T-cell (primary cell): ENCODE measurements around the gene CES5A. TPM values are rescaled to one million over a fixed set of nuclear protein-coding genes. Genes with fewer than 3 reads are reported as not detected.
"Not testable (repeated sequence)": the region's sequence is repeated elsewhere in the genome, so short reads cannot be mapped to it uniquely, and the experiment has no call there.

Experiments used
- ATAC-seq, 4 experiments: fragments of 200-7000 bp in 3 of 4; fragments of 150-1000 bp in 1 of 4; cut with Tn5 transposase; replicated peaks in 1 of 4; 1 replicate in 3 of 4; 2 replicates in 1 of 4; pipeline ENCODE4 v1.10.0; 2021; ENCODE audit warnings: moderate library complexity in 3 of 4, mild to moderate bottlenecking in 2 of 4, moderate number of reproducible peaks in 1 of 4
- CTCF ChIA-PET, 2 donors: fragments of 300-600 bp; sonication (Branson Sonifier 250); formaldehyde crosslinking; loops; one replicate each; lab custom pipeline; 2022; ENCODE audit warnings: antibody characterized with exemption in 2 of 2; lab: Charles Lee
- POLR2A ChIA-PET, 2 donors: fragments of 300-600 bp; sonication (Branson Sonifier 250); formaldehyde crosslinking; loops; one replicate each; lab custom pipeline; 2022; ENCODE audit warnings: antibody characterized with exemption in 2 of 2; lab: Charles Lee
- DNase-seq, 35 experiments: peaks; one replicate each; pipeline versions ENCODE4 v3.0.0 to v3.0.0-alpha.2; 2013 to 2023
- H3K27ac ChIP-seq: one replicate; pipeline ENCODE4 v1.5.1; 2013; ENCODE audit warnings: low read length
- H3K27me3 ChIP-seq, 2 experiments: replicated peaks in 1 of 2; 1 replicate in 1 of 2; 2 replicates in 1 of 2; pipeline versions ENCODE4 v1.6.1 to v1.7.0; 2013; ENCODE audit warnings: low read length in 1 of 2, mixed read lengths in 1 of 2; ENCODE audit not compliant: control insufficient read depth in 2 of 2, insufficient read depth in 2 of 2; ENCODE audit errors: extremely low read depth in 1 of 2
- H3K36me3 ChIP-seq, 2 donors: 1 replicate in 1 of 2; 2 replicates in 1 of 2; pipeline versions ENCODE4 v1.6.1 to v1.7.0; 2013; ENCODE audit warnings: low read length in 1 of 2; ENCODE audit not compliant: control insufficient read depth in 2 of 2, insufficient read depth in 1 of 2; ENCODE audit errors: extremely low read depth in 1 of 2
- H3K4me1 ChIP-seq, 2 experiments: 1 replicate in 1 of 2; 2 replicates in 1 of 2; pipeline versions ENCODE4 v1.6.1 to v1.7.0; 2013; ENCODE audit warnings: low read length in 2 of 2, mixed read lengths in 1 of 2; ENCODE audit not compliant: insufficient read depth in 2 of 2, control insufficient read depth in 1 of 2; ENCODE audit errors: extremely low read depth in 1 of 2
- H3K4me3 ChIP-seq, 2 donors: 1 replicate in 1 of 2; 2 replicates in 1 of 2; pipeline versions ENCODE4 v1.5.1 to v1.7.0; 2013; ENCODE audit warnings: mild to moderate bottlenecking in 2 of 2, low read length in 1 of 2, moderate library complexity in 1 of 2; ENCODE audit not compliant: control insufficient read depth in 1 of 2; ENCODE audit errors: extremely low read depth in 1 of 2
- H3K9me3 ChIP-seq: 2 replicates; pipeline ENCODE4 v1.7.0; 2013
- H3K27ac Mint-ChIP-seq, 2 donors: one replicate each; pipeline ENCODE4 v1.8.0; 2020 to 2021; ENCODE audit warnings: mild to moderate bottlenecking in 2 of 2, mixed read lengths in 2 of 2
- H3K27me3 Mint-ChIP-seq, 2 donors: one replicate each; pipeline ENCODE4 v1.8.0; 2021 to 2022; ENCODE audit warnings: mixed read lengths in 2 of 2
- H3K36me3 Mint-ChIP-seq: one replicate; pipeline ENCODE4 v1.8.0; 2021; ENCODE audit warnings: mixed read lengths
- H3K4me1 Mint-ChIP-seq, 3 donors: one replicate each; pipeline ENCODE4 v1.8.0; 2020 to 2022; ENCODE audit warnings: mixed read lengths in 3 of 3, mild to moderate bottlenecking in 1 of 3
- H3K4me3 Mint-ChIP-seq, 3 donors: one replicate each; pipeline ENCODE4 v1.8.0; 2020 to 2022; ENCODE audit warnings: mild to moderate bottlenecking in 3 of 3, mixed read lengths in 3 of 3, moderate library complexity in 3 of 3
- H3K9me3 Mint-ChIP-seq, 3 donors: one replicate each; pipeline ENCODE4 v1.8.0; 2020 to 2022; ENCODE audit warnings: mixed read lengths in 3 of 3
- WGBS: methylation state at CpG from one replicate; pipeline ENCODE4 v1.1.5; 2013; ENCODE audit warnings: missing lambda C conversion rate; ENCODE audit not compliant: insufficient coverage; 5-methylcytosine and 5-hydroxymethylcytosine counted together
- total RNA-seq, 35 experiments: library from RNA in 6 of 35; stranded (reverse) in 6 of 35; fragments of 120-200 nt in 1 of 35; gene quantifications; one replicate each; pipeline versions ENCODE4 v1.2.1 to v1.2.4 and lab custom pipeline; 2013 to 2026

The CES5A gene
- total RNA-seq, 5 donors from 2014 or later (not counting 1 experiment from before 2014, with no cell fraction given): not detected

GRCh38 chr16:55812951-55813350 lies 62.2 kb downstream of the CES5A start:
- no peak for ATAC-seq
- no peaks in the 10 kb centered on the region for H3K36me3 Mint-ChIP-seq

GRCh38 chr16:55811811-55812210 lies 63.4 kb downstream of the CES5A start:
- H3K4me3 ChIP-seq: no peak overlapping the region
- POLR2A ChIA-PET: no interaction called here
- no peaks in the 10 kb centered on the region for H3K4me1 ChIP-seq
- ATAC-seq (no peak), DNase-seq (no peak)
- H3K4me3 Mint-ChIP-seq: no peak overlapping the region
- H3K36me3 ChIP-seq: no peaks in the 10 kb centered on the region
- H3K27me3 Mint-ChIP-seq: peaks cover 9 to 33% of the 10 kb centered on the region in 2 donors
- no peaks in the 10 kb centered on the region for H3K9me3 ChIP-seq
- H3K4me1 Mint-ChIP-seq: no peaks in the 10 kb centered on the region
- H3K27me3 ChIP-seq: peaks cover 2 to 25% of the 10 kb centered on the region in 2 experiments
- H3K9me3 Mint-ChIP-seq: no peaks in the 10 kb centered on the region
- no peak overlapping the region for H3K27ac ChIP-seq
- H3K27ac Mint-ChIP-seq: no peak overlapping the region
- 54% methylated on average over 2 of the region's 4 CpGs for WGBS
- CTCF ChIA-PET: no interaction called here
- H3K36me3 Mint-ChIP-seq: no peaks in the 10 kb centered on the region

More at GRCh38 chr16:55812951-55813350, 62.2 kb downstream of the CES5A start:
- ChIA-PET CTCF (no interaction called here), POLR2A (no interaction called here)
- no peaks in the 10 kb centered on the region for H3K36me3 ChIP-seq
- Mint-ChIP-seq H3K27ac (no peak overlapping the region), H3K4me1 (no peaks in the 10 kb centered on the region), H3K27me3 (peaks cover 14 to 36% of the 10 kb centered on the region in 2 donors), H3K9me3 (no peaks in the 10 kb centered on the region), H3K4me3 (no peak overlapping the region)
- no peak overlapping the region for H3K4me3 ChIP-seq
- WGBS: no CpG with 5 or more reads among the region's 2 CpGs
- no peaks in the 10 kb centered on the region for H3K9me3 ChIP-seq
- no peaks in the 10 kb centered on the region for H3K4me1 ChIP-seq
- no peak overlapping the region for H3K27ac ChIP-seq
- DNase-seq: peak in 1 of 35 experiments; percentile 7
- peaks cover 2 to 26% of the 10 kb centered on the region in 2 experiments for H3K27me3 ChIP-seq

- no peak for ATAC-seq
These were observed 64.7 kb downstream of the CES5A start for GRCh38 chr16:55810451-55810961.

GRCh38 chr16:55809851-55810250 lies 65.3 kb downstream of the CES5A start:
- no peaks in the 10 kb centered on the region for H3K36me3 ChIP-seq
- POLR2A ChIA-PET: no interaction called here
- H3K4me3 Mint-ChIP-seq: no peak overlapping the region
- H3K4me1 Mint-ChIP-seq: no peaks in the 10 kb centered on the region
- H3K27ac Mint-ChIP-seq: no peak overlapping the region
- CTCF ChIA-PET: no interaction called here
- no peaks in the 10 kb centered on the region for H3K9me3 Mint-ChIP-seq
- no peaks in the 10 kb centered on the region for H3K36me3 Mint-ChIP-seq
- H3K4me1 ChIP-seq: no peaks in the 10 kb centered on the region
- H3K4me3 ChIP-seq: no peak overlapping the region
- 80% methylated on average over 4 of the region's 4 CpGs for WGBS
- peaks cover 2 to 18% of the 10 kb centered on the region in 2 experiments for H3K27me3 ChIP-seq
- ATAC-seq (no peak), DNase-seq (peak in 1 of 35 experiments; percentile 3)
- peaks cover 8 to 29% of the 10 kb centered on the region in 2 donors for H3K27me3 Mint-ChIP-seq
- H3K27ac ChIP-seq: no peak overlapping the region
- H3K9me3 ChIP-seq: no peaks in the 10 kb centered on the region

More at GRCh38 chr16:55810451-55810961, 64.7 kb downstream of the CES5A start:
- no peak for DNase-seq
- no peaks in the 10 kb centered on the region for H3K4me1 Mint-ChIP-seq
- H3K27me3 Mint-ChIP-seq: peaks cover 9 to 29% of the 10 kb centered on the region in 2 donors
- no peak overlapping the region for H3K4me3 ChIP-seq
- no peak overlapping the region for H3K4me3 Mint-ChIP-seq
- H3K27ac ChIP-seq: no peak overlapping the region
- H3K9me3 Mint-ChIP-seq: no peaks in the 10 kb centered on the region
- ChIA-PET CTCF (no interaction called here), POLR2A (no interaction called here)
- H3K9me3 ChIP-seq: no peaks in the 10 kb centered on the region
- H3K36me3 ChIP-seq: no peaks in the 10 kb centered on the region
- H3K27ac Mint-ChIP-seq: no peak overlapping the region
- WGBS: 80% methylated on average over 1 of the region's 8 CpGs
- no peaks in the 10 kb centered on the region for H3K36me3 Mint-ChIP-seq
- H3K4me1 ChIP-seq: no peaks in the 10 kb centered on the region
- peaks cover 2 to 21% of the 10 kb centered on the region in 2 experiments for H3K27me3 ChIP-seq

- no peak overlapping the region for H3K27ac Mint-ChIP-seq
- Histone ChIP-seq H3K4me1 (no peaks in the 10 kb centered on the region), H3K9me3 (no peaks in the 10 kb centered on the region), H3K4me3 (no peak overlapping the region), H3K36me3 (no peaks in the 10 kb centered on the region), H3K27me3 (peaks cover 2 to 15% of the 10 kb centered on the region in 2 experiments), H3K27ac (no peak overlapping the region)
- H3K9me3 Mint-ChIP-seq: no peaks in the 10 kb centered on the region
- no peaks in the 10 kb centered on the region for H3K4me1 Mint-ChIP-seq
- POLR2A ChIA-PET: no interaction called here
- no peak for ATAC-seq
- H3K27me3 Mint-ChIP-seq: peaks cover 5 to 25% of the 10 kb centered on the region in 2 donors
- no peak overlapping the region for H3K4me3 Mint-ChIP-seq
- H3K36me3 Mint-ChIP-seq: no peaks in the 10 kb centered on the region
- whole genome bisulfite sequencing: 55% methylated on average over 3 of the region's 5 CpGs
- CTCF ChIA-PET: no interaction called here
- peak in 1 of 35 experiments; percentile 4 for DNase-seq
These were observed 65.8 kb downstream of the CES5A start for GRCh38 chr16:55809386-55809785.

- H3K4me1 ChIP-seq, POLR2A ChIA-PET, H3K36me3 Mint-ChIP-seq, H3K4me3 ChIP-seq, ATAC-seq, CTCF ChIA-PET, H3K27ac Mint-ChIP-seq, H3K27ac ChIP-seq, H3K9me3 ChIP-seq, DNase-seq, H3K9me3 Mint-ChIP-seq, H3K36me3 ChIP-seq, H3K4me1 Mint-ChIP-seq, H3K4me3 Mint-ChIP-seq: not testable (repeated sequence)
- peaks cover 2 to 15% of the 10 kb centered on the region in 2 experiments for H3K27me3 ChIP-seq
- peaks cover 5 to 18% of the 10 kb centered on the region in 2 donors for H3K27me3 Mint-ChIP-seq
- no CpG with 5 or more reads among the region's 1 CpG for WGBS
These were observed 66.9 kb downstream of the CES5A start for GRCh38 chr16:55808286-55808685.
